DMS153 treated with DMSO at 0.1 percent for 48 hours (cell line): Measurements from ENCODE around the gene CDH4.
"Not testable (repeated sequence)": the region's sequence is repeated elsewhere in the genome, so short reads cannot be mapped to it uniquely, and the experiment has no call there.

Experiments used
- DNase-seq: peaks from one replicate; lab custom pipeline; 2025; ENCODE audit not compliant: unreplicated experiment; lab: John Stamatoyannopoulos, UW

CDH4 gene

GRCh38 chr20:61253264-61253639, 1.2 kb downstream of the CDH4 start:
- no peak for DNase-seq

DNA sequence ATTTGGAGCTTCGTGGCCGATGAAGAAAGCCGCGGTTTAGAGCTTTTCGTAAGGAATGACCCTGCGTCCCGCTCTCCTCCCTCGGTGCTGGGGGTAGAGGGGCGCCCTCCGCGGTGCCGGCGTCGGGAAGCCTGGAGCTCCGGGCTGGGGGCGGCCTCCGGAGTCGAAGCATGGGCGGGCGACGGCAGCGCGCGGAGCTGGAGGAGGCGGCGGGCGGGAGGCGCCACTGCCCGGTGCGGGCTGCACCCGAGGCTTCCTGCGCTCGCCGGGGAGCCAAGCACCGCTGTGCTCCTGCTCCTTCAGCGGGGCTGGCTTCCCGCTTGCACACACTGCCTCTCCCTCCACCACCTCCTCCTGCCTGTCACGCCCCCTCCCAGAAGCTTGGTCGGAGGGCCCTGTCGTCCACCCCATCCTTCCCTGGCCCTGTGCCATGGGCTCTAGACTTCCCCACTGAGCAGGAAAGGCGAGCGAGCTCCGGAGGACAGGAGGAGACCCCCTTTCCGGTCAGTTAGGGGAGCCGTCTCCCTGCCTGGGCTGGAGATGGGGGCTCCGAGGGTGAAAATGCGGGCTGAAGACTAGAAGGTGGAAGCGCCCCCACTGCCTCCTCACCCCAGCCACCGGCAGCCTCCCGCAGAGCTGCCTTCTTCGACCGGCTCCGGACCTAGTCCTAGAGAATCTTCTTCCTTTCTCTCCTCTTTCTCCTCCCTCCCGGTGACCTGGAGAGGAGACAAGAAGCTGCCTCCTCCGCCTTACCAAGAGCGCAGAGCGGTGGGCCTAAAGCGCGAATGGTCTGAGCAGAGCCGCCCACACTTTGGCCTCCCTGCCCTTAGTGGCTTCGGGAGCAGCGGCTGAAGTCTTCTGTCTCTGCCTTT, 1.8 kb downstream of the CDH4 start:
- no peak for DNase-seq

DNA sequence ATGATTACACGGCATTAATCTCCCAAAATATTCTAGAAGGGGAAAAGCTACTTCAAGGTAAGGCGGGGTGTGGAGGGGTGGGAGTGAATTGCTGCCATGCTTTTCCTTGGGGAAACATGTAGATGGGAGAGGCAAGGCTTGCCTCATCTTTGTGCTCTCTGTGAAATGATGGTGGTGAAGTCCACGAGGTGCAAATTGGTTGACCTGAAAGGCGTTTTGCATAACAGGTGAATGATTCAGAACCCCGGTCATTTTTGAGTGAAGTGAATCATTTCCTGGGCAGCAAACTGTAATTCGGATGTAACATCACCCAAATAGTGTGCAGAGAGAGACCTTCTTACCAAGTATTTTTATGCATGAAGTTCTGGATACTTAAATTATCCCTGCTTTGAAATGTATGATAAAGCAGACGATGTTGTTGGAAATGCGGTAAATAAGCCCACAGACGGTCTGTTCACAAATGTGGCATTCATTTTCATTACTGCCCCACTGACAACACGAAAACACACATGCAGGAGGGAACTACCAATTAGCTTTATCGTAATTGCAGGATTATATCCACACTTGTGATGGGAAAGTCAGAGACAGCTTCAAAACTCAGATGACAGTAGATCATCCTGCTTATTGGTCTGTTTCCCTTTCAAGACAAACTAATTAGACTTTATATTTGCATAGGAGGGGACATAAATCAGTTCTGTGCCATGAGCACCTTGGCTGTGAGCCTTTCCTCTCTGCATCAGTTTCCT, 3.0 kb downstream of the CDH4 start:
- DNase-seq, result no peak

DNA sequence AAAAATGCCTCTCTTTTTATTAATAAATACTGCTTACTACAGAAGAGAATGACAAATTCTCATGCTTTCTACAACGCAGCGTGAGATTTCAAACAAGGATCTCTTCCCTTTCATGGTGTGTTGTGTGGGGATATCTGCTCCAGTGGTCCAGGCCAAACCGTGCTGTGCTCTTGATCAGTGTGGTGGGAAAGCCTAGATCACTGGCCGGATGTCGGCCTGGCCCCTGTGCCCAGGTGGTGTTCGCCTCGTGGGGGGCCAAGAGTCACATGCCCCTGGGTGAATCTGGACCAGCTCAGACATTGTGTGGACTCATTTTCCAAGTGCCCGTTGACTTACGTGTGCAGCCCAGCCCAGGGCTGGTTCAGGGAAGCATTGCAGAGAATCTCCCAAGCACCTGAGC, 4.3 kb downstream of the CDH4 start:
- DNase-seq, result no peak

DNA sequence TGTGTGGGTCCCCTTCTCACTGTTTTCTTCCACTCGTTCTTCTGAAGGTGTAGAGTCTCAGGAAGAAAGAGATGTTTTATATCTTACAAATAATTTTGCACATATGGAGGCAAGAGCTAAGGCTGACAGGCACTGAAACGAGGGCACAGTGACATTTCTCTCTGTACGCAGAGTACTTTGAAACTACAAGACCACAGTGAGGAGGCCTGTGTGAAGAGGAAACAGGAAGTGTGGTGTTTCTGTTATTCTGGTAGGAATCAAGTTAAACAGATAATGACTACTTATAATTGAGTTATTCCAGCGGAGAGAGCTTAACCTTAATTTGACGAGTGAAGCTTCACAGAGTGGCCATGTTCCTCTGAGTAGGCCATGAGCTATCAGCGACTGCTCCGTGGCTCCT, 4.8 kb downstream of the CDH4 start:
- DNase-seq, result no peak

GRCh38 chr20:61257611-61258010, 5.5 kb downstream of the CDH4 start:
- DNase-seq, result no peak

- DNase-seq, result no peak
These were observed 7.7 kb downstream of the CDH4 start for GRCh38 chr20:61259741-61260140.

DNA sequence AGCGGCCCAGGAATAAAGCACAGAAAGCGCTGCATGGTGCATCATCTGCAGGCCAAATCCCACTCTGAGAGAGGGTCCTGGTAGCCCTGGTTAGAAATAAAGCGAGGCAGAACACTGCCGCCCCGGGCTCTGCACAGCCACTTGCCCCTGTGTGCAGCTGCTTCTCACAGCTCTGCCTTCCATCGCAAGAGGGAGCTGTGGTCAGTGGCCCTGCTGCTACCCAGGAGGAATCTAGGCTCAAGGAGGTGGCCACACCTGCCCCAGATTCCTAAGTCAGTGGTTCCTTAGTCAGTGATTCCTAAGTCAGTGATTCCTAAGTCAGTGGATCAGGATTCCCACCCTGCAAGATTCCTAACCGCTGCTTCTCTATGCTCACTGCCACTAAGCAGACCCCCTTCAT, 8.8 kb downstream of the CDH4 start:
- no peak for DNase-seq

- no peak for DNase-seq
These were observed 10.0 kb downstream of the CDH4 start for GRCh38 chr20:61262036-61262435.

DNA sequence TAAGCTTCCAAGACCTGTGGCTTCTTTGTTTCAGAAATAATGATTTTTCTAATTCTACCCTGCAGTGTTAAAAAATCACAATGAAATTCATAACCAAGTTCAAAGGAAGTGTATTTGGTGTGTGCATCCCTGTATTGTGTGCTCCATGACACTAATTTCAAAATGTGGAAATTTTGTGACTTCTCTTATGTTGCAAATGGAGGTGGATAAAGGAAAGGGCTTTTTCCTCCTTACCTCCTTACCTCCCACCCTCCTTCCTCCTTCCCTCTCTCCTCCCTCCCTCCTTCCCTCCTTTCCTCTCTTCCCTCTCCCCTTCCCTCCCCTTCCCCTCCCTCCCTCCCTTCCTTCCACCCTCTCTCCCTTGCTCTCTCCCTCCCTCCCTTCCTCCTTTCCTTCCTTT, 10.5 kb downstream of the CDH4 start:
- no peak for DNase-seq

DNA sequence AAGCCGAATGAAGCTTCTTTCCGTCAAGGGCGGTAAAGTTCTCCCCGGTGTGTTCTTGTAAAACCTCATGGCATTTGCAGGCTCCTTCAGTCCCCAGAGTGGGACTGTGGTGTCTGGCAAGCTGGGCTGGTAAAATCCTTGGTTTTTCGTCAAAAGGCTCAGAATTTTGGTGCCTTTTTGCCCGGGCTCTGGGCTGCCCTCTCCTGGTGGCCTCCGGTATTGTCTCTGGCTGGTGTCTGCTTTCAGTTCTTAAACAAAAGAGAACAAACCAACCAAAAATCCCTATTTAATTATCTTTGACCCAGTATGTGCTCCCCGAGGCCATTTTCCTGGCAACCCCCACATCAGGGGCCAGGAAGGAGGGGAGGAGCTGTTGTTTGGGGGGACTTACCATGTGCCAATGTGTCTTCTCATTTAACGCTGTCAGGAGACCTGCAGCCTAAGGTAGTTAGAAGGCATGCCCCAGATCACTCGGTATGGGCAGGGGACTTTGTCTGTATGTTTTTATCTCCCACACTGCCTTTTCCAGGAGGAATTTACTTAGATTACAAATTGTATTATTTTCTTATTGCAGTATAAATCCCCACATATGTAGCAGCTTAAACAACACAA, 11.1 kb downstream of the CDH4 start:
- no peak for DNase-seq

DNA sequence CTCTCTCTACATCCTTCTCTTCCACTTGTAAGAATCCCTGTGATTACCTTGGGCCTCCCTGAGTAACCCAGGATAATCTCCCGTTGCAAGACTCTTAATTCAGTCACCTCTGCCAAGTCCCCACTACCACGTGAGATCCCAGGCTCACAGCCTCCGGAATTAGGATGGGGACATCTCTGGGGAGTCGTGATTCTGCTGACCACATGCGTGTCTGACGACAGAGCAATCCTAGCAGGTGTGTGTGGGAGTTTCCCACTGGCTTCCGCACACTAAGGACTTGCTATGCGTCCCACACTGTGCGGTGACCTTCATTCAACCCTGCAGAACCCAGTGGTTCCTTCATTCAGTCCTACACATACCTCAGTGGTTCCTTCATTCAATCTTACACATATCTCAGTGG, 11.9 kb downstream of the CDH4 start:
- no peak for DNase-seq

DNA sequence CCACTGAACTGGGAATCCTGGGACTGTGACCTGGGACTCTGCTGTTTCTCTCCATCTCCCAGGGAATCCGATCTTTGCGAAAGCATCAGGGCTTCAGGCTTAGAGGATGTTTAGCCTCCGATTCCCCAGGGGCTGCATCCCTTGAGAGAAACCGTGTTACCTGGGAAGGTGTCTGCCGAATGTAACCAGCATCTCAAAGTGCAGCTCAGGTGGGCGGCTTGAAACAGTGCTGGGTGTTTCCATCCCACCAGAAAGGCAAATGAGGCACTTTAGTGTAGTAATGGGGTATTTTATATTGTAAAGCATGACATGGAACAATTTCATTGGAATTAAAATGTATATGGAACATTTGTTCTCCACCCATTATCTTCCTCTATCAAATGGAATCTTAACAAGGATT, 15.2 kb downstream of the CDH4 start:
- no peak for DNase-seq

- DNase-seq, result no peak
These were observed 16.0 kb downstream of the CDH4 start for GRCh38 chr20:61268024-61268423.

DNA sequence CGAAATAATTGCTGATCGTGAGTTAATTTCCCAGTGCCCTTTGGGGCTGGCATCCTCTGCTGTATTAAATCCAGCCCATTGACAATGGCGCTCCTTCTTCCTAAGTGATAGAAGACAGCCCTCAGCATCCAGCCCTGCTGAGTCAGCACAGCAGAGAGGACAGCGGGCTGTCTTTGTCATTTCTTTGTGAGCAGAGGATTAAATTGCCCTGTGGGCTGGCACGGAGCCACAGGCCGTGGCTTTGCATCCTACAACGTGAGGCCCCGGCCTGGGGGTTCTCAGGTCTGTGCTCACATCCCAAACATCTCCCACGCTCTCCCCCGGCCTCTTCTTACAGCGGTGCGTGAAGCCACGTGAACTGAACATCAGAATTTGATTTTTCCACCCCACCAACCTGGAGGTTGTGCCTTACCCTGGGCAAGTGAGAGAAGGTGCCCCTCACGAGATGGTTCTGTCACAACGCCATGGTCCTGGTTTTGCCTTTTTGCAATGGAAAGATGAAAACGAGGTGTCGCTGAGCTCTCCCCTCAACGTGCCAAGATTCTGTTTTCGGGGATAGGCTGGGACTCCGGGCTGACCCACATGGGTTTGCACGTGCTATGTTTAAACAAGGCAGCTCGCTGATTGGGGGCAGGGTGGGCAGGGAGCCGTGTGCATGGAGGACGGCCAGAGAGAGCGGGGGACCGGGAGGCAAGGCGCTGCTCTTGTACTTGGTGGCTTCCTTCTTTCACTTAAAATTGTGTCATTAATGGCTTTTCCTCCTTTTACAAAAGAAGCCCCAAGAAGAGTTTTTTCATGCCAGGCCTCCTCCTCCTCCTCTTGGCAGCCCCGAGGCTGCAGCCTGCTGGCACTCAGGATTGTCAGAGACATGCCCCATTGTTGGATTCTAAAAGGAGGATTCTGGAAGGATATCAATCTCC, 19.5 kb downstream of the CDH4 start:
- DNase-seq, result no peak

- not testable (repeated sequence) for DNase-seq
These were observed 21.0 kb downstream of the CDH4 start for GRCh38 chr20:61273024-61273423.

DNA sequence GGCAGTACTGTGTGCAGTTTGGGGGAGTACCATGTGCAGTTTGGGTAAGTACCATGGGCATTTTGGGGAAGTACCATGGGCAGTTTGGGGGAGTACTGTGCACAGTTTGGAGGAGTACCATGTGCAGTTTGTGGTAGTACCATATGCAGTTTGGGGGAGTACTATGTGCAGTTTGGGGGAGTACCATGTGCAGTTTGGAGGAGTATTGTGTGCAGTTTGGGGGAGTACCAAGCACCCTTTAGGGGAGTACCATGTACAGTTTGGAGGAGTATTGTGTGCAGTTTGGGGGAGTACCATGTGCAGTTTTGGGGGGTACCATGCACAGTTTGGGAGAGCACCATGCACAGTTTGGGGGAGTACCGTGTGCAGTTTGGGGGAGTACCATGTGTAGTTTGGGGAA, 21.6 kb downstream of the CDH4 start:
- DNase-seq, result not testable (repeated sequence)

DNA sequence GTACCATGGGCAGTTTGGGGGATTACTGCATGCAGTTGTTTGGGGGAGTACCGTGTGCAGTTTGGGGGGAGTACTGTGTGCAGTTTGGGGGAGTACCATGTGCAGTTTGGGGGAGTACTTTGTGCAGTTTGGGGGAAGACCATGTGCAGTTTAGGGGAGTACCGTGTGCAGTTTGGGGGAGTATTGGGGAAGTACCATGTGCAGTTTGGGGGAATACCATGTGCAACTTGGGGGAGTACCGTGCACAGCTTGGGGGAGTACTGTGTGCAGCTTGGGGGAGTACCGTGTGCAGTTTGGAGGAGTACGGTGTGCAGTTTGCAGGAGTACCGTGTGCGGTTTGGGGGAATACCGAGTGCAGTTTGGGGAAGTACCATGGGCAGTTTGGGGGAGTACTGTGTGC, 22.3 kb downstream of the CDH4 start:
- no peak for DNase-seq

DNA sequence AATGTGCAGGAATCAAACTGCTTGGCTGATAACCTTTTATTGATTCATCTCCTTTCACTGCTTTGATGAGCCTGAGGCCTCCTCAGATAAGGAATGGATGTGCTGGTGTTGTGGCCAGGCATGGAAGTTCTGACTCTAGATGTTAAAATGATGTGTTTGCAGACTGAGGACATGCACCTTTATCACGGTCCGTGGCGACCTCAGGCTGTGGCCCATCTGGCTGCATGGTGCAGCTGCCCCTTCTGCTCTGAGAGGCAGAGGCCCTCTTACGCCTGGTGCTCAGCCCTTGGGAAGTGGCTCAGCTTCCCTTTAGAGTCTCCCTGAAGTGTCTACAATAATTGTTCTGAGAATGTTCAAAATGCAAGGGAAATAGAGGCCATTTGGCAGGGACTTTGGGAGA, 26.2 kb downstream of the CDH4 start:
- DNase-seq, result no peak

DNA sequence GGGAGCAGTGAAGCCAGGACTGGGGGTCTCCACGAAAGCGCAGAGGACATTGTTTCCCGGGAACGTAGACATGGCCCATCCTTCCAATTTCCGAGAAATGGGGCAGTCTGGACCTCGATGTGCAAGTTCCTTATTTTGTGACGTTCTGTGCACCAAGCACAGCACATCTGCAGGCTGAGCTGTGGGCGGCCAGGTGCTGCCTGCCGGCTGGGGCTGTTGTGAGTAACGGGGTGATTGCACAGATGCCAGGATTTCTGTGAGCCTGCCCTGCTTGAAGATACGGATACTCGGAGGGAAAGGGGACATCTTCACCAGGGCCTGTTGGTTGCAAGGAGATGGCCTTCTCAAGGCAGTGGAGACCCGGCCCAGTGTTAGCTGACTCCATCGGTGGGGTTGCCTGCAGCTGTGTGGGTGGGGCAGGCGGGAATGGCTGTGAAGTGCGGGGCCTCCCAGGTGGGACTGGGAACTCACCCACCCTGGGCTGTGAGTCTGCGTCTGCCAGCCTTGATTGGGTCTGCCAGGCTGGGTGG, 27.6 kb downstream of the CDH4 start:
- DNase-seq, result no peak
